ENCODE measurements around the gene CPEB4. TPM values are rescaled to one million over a fixed set of nuclear protein-coding genes. Genes with fewer than 3 reads are reported as not detected.

The CPEB4 gene
- total and polyA plus RNA-seq, 2 experiments from 2014 or later: 5.9 to 10.2 TPM

DNA sequence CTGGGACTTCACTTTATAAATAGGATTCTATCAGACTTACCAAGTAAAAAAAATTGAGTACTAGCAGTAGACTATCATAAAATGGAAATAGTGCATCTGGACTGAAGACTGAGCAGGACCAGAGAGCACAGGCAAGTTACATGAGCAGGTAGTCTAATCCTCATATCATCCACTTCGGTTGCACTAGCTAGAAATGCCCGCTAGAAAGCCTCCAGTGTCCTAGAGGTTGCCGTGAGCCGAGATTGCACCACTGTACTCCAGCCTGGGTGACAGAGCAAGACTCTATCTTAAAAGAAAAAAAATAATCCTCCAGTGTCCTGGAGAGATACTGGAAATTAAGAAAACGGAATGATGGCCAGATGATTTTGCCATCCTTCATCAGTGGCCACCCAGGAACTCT lies 120.8 kb downstream of the CPEB4 start:
- peaks cover 3% of the 10 kb centered on the region; the same call in 1 of the 3 replicates for H3K9me3 Mint-ChIP-seq
- no peak overlapping the region for H3K4me3 ChIP-seq
- H3K79me2 ChIP-seq (replicated peaks; ENCODE audit: insufficient read depth): no peaks in the 10 kb centered on the region
- no peaks in the 10 kb centered on the region for H4K20me1 ChIP-seq (replicated peaks; ENCODE audit: insufficient read depth)
- H3K27me3 ChIP-seq (ENCODE audit: insufficient read depth): no peaks in the 10 kb centered on the region
- H3K4me1 ChIP-seq (ENCODE audit: insufficient read depth): no peaks in the 10 kb centered on the region
- H3K36me3 Mint-ChIP-seq (ENCODE audit: low read depth): no peaks in the 10 kb centered on the region
- H3K27ac ChIP-seq (ENCODE audit: low read depth): no peak overlapping the region
- no peak for ATAC-seq
- H3K27me3 Mint-ChIP-seq (ENCODE audit: insufficient read depth, low read depth, poor library complexity): no peaks in the 10 kb centered on the region
- H3K27ac Mint-ChIP-seq: no peak overlapping the region
- H2AFZ ChIP-seq: no peak overlapping the region
- no peaks in the 10 kb centered on the region for H3K4me1 Mint-ChIP-seq
- no peaks in the 10 kb centered on the region for H3F3A ChIP-seq (replicated peaks; ENCODE audit: low read depth)
- H3K4me3 Mint-ChIP-seq: no peak overlapping the region
- H3K9me2 ChIP-seq (ENCODE audit: insufficient read depth): no peaks in the 10 kb centered on the region
- H3K36me3 ChIP-seq (ENCODE audit: insufficient read depth): no peaks in the 10 kb centered on the region
- TF ChIP-seq, protein P1, sequence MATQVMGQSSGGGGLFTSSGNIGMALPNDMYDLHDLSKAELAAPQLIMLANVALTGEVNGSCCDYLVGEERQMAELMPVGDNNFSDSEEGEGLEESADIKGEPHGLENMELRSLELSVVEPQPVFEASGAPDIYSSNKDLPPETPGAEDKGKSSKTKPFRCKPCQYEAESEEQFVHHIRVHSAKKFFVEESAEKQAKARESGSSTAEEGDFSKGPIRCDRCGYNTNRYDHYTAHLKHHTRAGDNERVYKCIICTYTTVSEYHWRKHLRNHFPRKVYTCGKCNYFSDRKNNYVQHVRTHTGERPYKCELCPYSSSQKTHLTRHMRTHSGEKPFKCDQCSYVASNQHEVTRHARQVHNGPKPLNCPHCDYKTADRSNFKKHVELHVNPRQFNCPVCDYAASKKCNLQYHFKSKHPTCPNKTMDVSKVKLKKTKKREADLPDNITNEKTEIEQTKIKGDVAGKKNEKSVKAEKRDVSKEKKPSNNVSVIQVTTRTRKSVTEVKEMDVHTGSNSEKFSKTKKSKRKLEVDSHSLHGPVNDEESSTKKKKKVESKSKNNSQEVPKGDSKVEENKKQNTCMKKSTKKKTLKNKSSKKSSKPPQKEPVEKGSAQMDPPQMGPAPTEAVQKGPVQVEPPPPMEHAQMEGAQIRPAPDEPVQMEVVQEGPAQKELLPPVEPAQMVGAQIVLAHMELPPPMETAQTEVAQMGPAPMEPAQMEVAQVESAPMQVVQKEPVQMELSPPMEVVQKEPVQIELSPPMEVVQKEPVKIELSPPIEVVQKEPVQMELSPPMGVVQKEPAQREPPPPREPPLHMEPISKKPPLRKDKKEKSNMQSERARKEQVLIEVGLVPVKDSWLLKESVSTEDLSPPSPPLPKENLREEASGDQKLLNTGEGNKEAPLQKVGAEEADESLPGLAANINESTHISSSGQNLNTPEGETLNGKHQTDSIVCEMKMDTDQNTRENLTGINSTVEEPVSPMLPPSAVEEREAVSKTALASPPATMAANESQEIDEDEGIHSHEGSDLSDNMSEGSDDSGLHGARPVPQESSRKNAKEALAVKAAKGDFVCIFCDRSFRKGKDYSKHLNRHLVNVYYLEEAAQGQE (IDR thresholded peaks at IDR 0.05; ENCODE audit: unreplicated experiment): no peak
- TF ChIP-seq EZH2 (IDR thresholded peaks at IDR 0.05; ENCODE audit: low read depth, unreplicated experiment) (no peak), EZH2phosphoT487 (IDR thresholded peaks at IDR 0.05; ENCODE audit: unreplicated experiment) (no peak), ZNF114 (CRISPR knock-in tag; IDR thresholded peaks at IDR 0.05) (no peak), STAT1 (IDR thresholded peaks at IDR 0.05; ENCODE audit: unreplicated experiment) (no peak), ZNF331 (CRISPR knock-in tag; IDR thresholded peaks at IDR 0.05; ENCODE audit: low read depth) (no peak), POLR2AphosphoS5 (IDR thresholded peaks at IDR 0.05; ENCODE audit: low read depth) (no peak), NANOG (IDR thresholded peaks at IDR 0.05; ENCODE audit: borderline replicate concordance) (no peak), JUNB (IDR thresholded peaks at IDR 0.05; ENCODE audit: unreplicated experiment) (no peak), CREB1 (CRISPR knock-in tag; IDR thresholded peaks at IDR 0.05; ENCODE audit: low read depth) (no peak)
- TF ChIP-seq, protein P2, sequence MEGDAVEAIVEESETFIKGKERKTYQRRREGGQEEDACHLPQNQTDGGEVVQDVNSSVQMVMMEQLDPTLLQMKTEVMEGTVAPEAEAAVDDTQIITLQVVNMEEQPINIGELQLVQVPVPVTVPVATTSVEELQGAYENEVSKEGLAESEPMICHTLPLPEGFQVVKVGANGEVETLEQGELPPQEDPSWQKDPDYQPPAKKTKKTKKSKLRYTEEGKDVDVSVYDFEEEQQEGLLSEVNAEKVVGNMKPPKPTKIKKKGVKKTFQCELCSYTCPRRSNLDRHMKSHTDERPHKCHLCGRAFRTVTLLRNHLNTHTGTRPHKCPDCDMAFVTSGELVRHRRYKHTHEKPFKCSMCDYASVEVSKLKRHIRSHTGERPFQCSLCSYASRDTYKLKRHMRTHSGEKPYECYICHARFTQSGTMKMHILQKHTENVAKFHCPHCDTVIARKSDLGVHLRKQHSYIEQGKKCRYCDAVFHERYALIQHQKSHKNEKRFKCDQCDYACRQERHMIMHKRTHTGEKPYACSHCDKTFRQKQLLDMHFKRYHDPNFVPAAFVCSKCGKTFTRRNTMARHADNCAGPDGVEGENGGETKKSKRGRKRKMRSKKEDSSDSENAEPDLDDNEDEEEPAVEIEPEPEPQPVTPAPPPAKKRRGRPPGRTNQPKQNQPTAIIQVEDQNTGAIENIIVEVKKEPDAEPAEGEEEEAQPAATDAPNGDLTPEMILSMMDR (conservative IDR thresholded peaks at IDR 0.05; ENCODE audit: low read depth in 2 of 2): no peak
- TF ChIP-seq, protein P3, sequence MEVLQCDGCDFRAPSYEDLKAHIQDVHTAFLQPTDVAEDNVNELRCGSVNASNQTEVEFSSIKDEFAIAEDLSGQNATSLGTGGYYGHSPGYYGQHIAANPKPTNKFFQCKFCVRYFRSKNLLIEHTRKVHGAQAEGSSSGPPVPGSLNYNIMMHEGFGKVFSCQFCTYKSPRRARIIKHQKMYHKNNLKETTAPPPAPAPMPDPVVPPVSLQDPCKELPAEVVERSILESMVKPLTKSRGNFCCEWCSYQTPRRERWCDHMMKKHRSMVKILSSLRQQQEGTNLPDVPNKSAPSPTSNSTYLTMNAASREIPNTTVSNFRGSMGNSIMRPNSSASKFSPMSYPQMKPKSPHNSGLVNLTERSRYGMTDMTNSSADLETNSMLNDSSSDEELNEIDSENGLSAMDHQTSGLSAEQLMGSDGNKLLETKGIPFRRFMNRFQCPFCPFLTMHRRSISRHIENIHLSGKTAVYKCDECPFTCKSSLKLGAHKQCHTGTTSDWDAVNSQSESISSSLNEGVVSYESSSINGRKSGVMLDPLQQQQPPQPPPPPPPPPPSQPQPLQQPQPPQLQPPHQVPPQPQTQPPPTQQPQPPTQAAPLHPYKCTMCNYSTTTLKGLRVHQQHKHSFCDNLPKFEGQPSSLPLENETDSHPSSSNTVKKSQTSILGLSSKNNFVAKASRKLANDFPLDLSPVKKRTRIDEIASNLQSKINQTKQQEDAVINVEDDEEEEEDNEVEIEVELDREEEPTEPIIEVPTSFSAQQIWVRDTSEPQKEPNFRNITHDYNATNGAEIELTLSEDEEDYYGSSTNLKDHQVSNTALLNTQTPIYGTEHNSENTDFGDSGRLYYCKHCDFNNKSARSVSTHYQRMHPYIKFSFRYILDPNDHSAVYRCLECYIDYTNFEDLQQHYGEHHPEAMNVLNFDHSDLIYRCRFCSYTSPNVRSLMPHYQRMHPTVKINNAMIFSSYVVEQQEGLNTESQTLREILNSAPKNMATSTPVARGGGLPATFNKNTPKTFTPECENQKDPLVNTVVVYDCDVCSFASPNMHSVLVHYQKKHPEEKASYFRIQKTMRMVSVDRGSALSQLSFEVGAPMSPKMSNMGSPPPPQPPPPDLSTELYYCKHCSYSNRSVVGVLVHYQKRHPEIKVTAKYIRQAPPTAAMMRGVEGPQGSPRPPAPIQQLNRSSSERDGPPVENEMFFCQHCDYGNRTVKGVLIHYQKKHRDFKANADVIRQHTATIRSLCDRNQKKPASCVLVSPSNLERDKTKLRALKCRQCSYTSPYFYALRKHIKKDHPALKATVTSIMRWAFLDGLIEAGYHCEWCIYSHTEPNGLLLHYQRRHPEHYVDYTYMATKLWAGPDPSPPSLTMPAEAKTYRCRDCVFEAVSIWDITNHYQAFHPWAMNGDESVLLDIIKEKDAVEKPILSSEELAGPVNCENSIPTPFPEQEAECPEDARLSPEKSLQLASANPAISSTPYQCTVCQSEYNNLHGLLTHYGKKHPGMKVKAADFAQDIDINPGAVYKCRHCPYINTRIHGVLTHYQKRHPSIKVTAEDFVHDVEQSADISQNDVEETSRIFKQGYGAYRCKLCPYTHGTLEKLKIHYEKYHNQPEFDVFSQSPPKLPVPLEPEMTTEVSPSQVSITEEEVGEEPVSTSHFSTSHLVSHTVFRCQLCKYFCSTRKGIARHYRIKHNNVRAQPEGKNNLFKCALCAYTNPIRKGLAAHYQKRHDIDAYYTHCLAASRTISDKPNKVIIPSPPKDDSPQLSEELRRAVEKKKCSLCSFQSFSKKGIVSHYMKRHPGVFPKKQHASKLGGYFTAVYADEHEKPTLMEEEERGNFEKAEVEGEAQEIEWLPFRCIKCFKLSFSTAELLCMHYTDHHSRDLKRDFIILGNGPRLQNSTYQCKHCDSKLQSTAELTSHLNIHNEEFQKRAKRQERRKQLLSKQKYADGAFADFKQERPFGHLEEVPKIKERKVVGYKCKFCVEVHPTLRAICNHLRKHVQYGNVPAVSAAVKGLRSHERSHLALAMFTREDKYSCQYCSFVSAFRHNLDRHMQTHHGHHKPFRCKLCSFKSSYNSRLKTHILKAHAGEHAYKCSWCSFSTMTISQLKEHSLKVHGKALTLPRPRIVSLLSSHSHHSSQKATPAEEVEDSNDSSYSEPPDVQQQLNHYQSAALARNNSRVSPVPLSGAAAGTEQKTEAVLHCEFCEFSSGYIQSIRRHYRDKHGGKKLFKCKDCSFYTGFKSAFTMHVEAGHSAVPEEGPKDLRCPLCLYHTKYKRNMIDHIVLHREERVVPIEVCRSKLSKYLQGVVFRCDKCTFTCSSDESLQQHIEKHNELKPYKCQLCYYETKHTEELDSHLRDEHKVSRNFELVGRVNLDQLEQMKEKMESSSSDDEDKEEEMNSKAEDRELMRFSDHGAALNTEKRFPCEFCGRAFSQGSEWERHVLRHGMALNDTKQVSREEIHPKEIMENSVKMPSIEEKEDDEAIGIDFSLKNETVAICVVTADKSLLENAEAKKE (CRISPR knock-in tag; IDR thresholded peaks at IDR 0.05): no peak
- TF ChIP-seq, protein P4, sequence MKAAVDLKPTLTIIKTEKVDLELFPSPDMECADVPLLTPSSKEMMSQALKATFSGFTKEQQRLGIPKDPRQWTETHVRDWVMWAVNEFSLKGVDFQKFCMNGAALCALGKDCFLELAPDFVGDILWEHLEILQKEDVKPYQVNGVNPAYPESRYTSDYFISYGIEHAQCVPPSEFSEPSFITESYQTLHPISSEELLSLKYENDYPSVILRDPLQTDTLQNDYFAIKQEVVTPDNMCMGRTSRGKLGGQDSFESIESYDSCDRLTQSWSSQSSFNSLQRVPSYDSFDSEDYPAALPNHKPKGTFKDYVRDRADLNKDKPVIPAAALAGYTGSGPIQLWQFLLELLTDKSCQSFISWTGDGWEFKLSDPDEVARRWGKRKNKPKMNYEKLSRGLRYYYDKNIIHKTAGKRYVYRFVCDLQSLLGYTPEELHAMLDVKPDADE (IDR thresholded peaks at IDR 0.05): no peak
- no peak for DNase-seq (ENCODE audit: low spot score)
- no peak overlapping the region for H3K4me2 ChIP-seq
